ENCODE results near the gene TSPAN4. TPM values are rescaled to one million over a fixed set of nuclear protein-coding genes. Genes with fewer than 3 reads are reported as not detected.

The TSPAN4 gene
- total and polyA plus RNA-seq, 9 of the 15 experiments (the other 6 are each of a cell fraction or from before 2014, with no cell fraction given), result 0.07 to 31.0 (median 15.7) TPM

GRCh38 chr11:827146-827896 lies 15.3 kb upstream of the TSPAN4 start:
- in situ Hi-C loops (cut with MboI) (no loop called here), intact Hi-C loops (cut with micrococcal nuclease) (no loop called here)
- Histone ChIP-seq H3K27me3 (ENCODE audit: control insufficient read depth in 2 of 2, insufficient read depth in 2 of 2, low read length in 2 of 2) (no peaks in the 10 kb centered on the region), H3K36me3 (ENCODE audit: control insufficient read depth, insufficient read depth, low read length) (peaks cover 30% of the 10 kb centered on the region; the same call in 1 of the 3 replicates), H4K20me1 (replicated peaks; ENCODE audit: control insufficient read depth, insufficient read depth, low read length) (no peaks in the 10 kb centered on the region), H3K9me1 (ENCODE audit: control insufficient read depth, insufficient read depth, low read length) (peaks cover 5% of the 10 kb centered on the region), H3K9ac (ENCODE audit: insufficient read depth in 1 of 2, low read depth in 2 of 2, low read length in 2 of 2) (peak overlapping the region; percentile 75 to 94), H2AFZ (ENCODE audit: low read depth, low read length) (peak overlapping the region; percentile 95), H3K9me3 (replicated peaks; ENCODE audit: control insufficient read depth, insufficient read depth, low read depth, low read length) (no peaks in the 10 kb centered on the region), H3K27ac (ENCODE audit: extremely low read depth, low read depth, low read length) (peak overlapping the region; percentile 85), H3K79me2 (ENCODE audit: control insufficient read depth, insufficient read depth, low read length) (peaks cover 10% of the 10 kb centered on the region; the same call in 2 of the 3 replicates), H3K4me1 (replicated peaks in 1 of 2; ENCODE audit: control insufficient read depth in 2 of 2, insufficient read depth in 2 of 2, low read length in 2 of 2) (peaks cover 25 to 93% of the 10 kb centered on the region in 2 experiments), H3K4me2 (ENCODE audit: insufficient read depth, low read length) (peak overlapping the region; percentile 80), H3K4me3 (peak overlapping the region; percentile 52)
- ChIA-PET CTCF (ENCODE audit: low intra/inter-chr PET ratio) (no interaction called here), POLR2A (interaction anchor here (0.6 to 3.2 kb wide), 4 partner anchors 8 to 738 kb away, joined by 3 to 13 read pairs (median 4); partner anchors contain the start of gene PNPLA2)
- ATAC-seq (peak; percentile 80), FAIRE-seq (peak; percentile 72), DNase-seq (ENCODE audit: extremely low read depth in 1 of 4, low spot score in 3 of 4) (peak; percentile 55 to 78 (median 58))
- under 1% methylated on average over 38 of the region's 66 CpGs for WGBS (ENCODE audit: insufficient coverage, low coverage, missing lambda C conversion rate)
- no TSS peak for BruUV-seq (replicated peaks)
- TF ChIP-seq ZNF212 (CRISPR knock-in tag; IDR thresholded peaks at IDR 0.05), result no peak
- peak; percentile 74; the same call in 1 of the 2 replicates for TF ChIP-seq PHF8 (IDR thresholded peaks at IDR 0.05; ENCODE audit: borderline replicate concordance, low read length)
- TF ChIP-seq ZNF76 (CRISPR knock-in tag; IDR thresholded peaks at IDR 0.05; ENCODE audit: borderline replicate concordance), result no peak
- no peak for TF ChIP-seq ZBTB17 (CRISPR knock-in tag; IDR thresholded peaks at IDR 0.05)
- TF ChIP-seq TCF7 (IDR thresholded peaks at IDR 0.05; ENCODE audit: borderline replicate concordance), result no peak
- no peak for TF ChIP-seq MXD1 (CRISPR knock-in tag; IDR thresholded peaks at IDR 0.05; ENCODE audit: borderline replicate concordance, poor library complexity, severe bottlenecking)
- TF ChIP-seq, protein P1, sequence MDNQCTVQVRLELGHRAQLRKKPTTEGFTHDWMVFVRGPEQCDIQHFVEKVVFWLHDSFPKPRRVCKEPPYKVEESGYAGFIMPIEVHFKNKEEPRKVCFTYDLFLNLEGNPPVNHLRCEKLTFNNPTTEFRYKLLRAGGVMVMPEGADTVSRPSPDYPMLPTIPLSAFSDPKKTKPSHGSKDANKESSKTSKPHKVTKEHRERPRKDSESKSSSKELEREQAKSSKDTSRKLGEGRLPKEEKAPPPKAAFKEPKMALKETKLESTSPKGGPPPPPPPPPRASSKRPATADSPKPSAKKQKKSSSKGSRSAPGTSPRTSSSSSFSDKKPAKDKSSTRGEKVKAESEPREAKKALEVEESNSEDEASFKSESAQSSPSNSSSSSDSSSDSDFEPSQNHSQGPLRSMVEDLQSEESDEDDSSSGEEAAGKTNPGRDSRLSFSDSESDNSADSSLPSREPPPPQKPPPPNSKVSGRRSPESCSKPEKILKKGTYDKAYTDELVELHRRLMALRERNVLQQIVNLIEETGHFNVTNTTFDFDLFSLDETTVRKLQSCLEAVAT (IDR thresholded peaks at IDR 0.05), result no peak
- peak; percentile 66 for TF ChIP-seq KDM5B (IDR thresholded peaks at IDR 0.05; ENCODE audit: insufficient replicate concordance, low read depth, low read length)
- no peak for TF ChIP-seq RFX5 (IDR thresholded peaks at IDR 0.05; ENCODE audit: low read depth, low read length)
- TF ChIP-seq, protein P2, sequence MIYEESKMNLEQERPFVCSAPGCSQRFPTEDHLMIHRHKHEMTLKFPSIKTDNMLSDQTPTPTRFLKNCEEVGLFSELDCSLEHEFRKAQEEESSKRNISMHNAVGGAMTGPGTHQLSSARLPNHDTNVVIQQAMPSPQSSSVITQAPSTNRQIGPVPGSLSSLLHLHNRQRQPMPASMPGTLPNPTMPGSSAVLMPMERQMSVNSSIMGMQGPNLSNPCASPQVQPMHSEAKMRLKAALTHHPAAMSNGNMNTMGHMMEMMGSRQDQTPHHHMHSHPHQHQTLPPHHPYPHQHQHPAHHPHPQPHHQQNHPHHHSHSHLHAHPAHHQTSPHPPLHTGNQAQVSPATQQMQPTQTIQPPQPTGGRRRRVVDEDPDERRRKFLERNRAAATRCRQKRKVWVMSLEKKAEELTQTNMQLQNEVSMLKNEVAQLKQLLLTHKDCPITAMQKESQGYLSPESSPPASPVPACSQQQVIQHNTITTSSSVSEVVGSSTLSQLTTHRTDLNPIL (CRISPR knock-in tag; IDR thresholded peaks at IDR 0.05), result no peak
- no peak for TF ChIP-seq PHF20 (IDR thresholded peaks at IDR 0.05; ENCODE audit: partially characterized antibody)
- TF ChIP-seq ZNF408 (CRISPR knock-in tag; IDR thresholded peaks at IDR 0.05; ENCODE audit: low read depth), result no peak
- TF ChIP-seq NFIX (CRISPR knock-in tag; IDR thresholded peaks at IDR 0.05; ENCODE audit: low read depth), result no peak
- TF ChIP-seq GATAD2A (IDR thresholded peaks at IDR 0.05), result no peak
- no peak for TF ChIP-seq XRCC5 (IDR thresholded peaks at IDR 0.05; ENCODE audit: low read depth, low read length)

Measured in K562 (cell line).